Uterus (tissue), 4 donors: ENCODE data around the gene NOTCH4. TPM values are rescaled to one million over a fixed set of nuclear protein-coding genes. Genes with fewer than 3 reads are reported as not detected.
A peak's percentile ranks its signal among the peaks of the same experiment; 100 is the strongest.

Experiments used
- DNase-seq, 2 donors: peaks; one replicate each; pipeline ENCODE4 v3.0.0-alpha.2; 2019 to 2020
- H3K27ac ChIP-seq, 2 donors: fragments of 200-600 bp; sonication (generic); 1 replicate in 1 of 2; 2 replicates in 1 of 2; pipeline ENCODE4 v1.5.1; 2016 to 2018
- H3K27me3 ChIP-seq, 2 donors: fragments of 200-600 bp; sonication (generic); one replicate each; pipeline ENCODE4 v1.5.1; 2018 to 2019; ENCODE audit warnings: control low read depth in 1 of 2
- H3K36me3 ChIP-seq, 2 donors: fragments of 200-600 bp; sonication (generic); one replicate each; pipeline ENCODE4 v1.5.1; 2019; ENCODE audit warnings: control low read depth in 1 of 2
- H3K4me1 ChIP-seq, 2 donors: fragments of 200-600 bp; sonication (generic); one replicate each; pipeline ENCODE4 v1.5.1; 2018 to 2019; ENCODE audit warnings: control low read depth in 1 of 2
- H3K4me3 ChIP-seq, 2 donors: fragments of 200-600 bp; sonication (generic); 1 replicate in 1 of 2; 2 replicates in 1 of 2; pipeline ENCODE4 v1.5.1; 2018 to 2019; ENCODE audit warnings: mild to moderate bottlenecking in 1 of 2
- H3K9me3 ChIP-seq, 2 donors: fragments of 200-600 bp; sonication (generic); one replicate each; pipeline ENCODE4 v1.5.1; 2019; ENCODE audit warnings: control low read depth in 1 of 2
- POLR2A ChIP-seq, 2 donors: fragments of 450-650 bp; IDR thresholded peaks; one replicate each; pipeline ENCODE4 v1.6.1; 2016; ENCODE audit warnings: antibody characterized with exemption in 2 of 2, mild to moderate bottlenecking in 1 of 2, moderate library complexity in 1 of 2
- intact Hi-C: fragments of 100-400 bp; cut with DNase I; formaldehyde crosslinking; loops from one replicate; pipeline ENCODE4 v1.15.1; 2023; ENCODE audit warnings: low total_unique reads
- total RNA-seq, 4 donors: library from RNA; depleted of rRNA in 3 of 4; stranded (reverse); fragments of >200 nt in 3 of 4; gene quantifications; one replicate each; pipeline versions ENCODE4 v1.1.0 to v1.2.4, GENCODE V29; 2014 to 2023
- TF ChIP-seq, protein P1 (sequence below), 4 experiments: fragments of 200-600 bp in 2 of 4; fragments of 450-650 bp in 2 of 4; sonication (generic) in 2 of 4; IDR thresholded peaks; one replicate each; pipeline ENCODE4 v1.5.1; 2016 to 2019; ENCODE audit warnings: antibody characterized with exemption in 4 of 4, mild to moderate bottlenecking in 2 of 4, moderate library complexity in 1 of 4
- donor health status: DM: yes; HTN: yes; CAD: no.

NOTCH4 gene
- total RNA-seq, 4 donors from 2014 or later = 10.9 to 75.2 (median 28.6) TPM

DNA sequence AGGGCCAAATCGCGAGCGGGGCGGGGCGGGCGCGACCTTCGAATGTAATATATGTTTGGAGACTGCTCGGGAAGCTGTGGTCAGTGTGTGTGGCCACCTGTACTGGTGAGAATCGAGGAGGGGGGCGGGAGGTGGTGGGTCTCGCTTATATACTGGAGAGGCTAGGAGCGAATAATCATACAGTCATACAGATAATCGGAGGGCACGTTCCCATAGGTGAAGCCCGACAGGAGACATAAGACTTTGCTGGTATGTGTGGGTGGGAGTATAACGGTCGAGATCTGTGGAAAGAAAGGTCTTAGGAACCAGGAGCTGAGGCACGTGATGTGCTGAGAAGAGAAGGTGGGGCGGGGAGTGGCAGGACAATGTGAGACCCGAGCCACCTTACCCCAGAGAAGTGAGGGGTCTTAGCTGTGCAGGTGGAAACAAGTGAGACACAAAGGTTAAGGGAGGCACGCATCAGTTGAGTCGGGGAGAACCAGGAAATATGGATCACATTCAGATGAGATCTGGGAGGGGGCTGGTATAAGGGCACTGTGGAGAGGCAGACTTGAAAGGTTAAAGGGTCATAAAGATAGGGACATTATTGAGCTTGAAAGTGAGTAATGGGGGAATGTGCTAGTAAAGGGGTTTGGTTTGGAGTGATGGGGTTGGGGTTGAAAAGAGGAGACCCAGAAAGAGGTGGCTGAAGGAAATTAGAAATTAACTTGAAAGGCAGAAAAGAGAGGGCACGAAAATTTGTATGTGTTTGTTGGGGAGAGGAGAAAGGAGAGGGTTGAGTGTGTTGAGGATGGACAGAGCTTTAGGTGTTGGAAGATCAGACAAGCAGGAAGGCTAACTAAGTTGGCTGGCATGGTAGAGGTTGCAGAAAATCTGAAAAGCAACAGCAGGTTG, 45.1 kb downstream of the NOTCH4 start:
- Histone ChIP-seq H3K27ac (peak overlapping the region; percentile 96 to 98), H3K27me3 (no peaks in the 10 kb centered on the region), H3K4me1 (peaks cover 9 to 14% of the 10 kb centered on the region in 2 donors), H3K36me3 (no peaks in the 10 kb centered on the region), H3K4me3 (peak overlapping the region; percentile 67 to 84), H3K9me3 (no peaks in the 10 kb centered on the region)
- intact Hi-C loops = loop anchor here (10.0 kb wide), 1 partner anchor 54 kb away; the partner anchor contains the start of gene ATF6B
- DNase-seq = no peak
- TF ChIP-seq POLR2A (IDR thresholded peaks at IDR 0.05) = no peak
- TF ChIP-seq, protein P1, sequence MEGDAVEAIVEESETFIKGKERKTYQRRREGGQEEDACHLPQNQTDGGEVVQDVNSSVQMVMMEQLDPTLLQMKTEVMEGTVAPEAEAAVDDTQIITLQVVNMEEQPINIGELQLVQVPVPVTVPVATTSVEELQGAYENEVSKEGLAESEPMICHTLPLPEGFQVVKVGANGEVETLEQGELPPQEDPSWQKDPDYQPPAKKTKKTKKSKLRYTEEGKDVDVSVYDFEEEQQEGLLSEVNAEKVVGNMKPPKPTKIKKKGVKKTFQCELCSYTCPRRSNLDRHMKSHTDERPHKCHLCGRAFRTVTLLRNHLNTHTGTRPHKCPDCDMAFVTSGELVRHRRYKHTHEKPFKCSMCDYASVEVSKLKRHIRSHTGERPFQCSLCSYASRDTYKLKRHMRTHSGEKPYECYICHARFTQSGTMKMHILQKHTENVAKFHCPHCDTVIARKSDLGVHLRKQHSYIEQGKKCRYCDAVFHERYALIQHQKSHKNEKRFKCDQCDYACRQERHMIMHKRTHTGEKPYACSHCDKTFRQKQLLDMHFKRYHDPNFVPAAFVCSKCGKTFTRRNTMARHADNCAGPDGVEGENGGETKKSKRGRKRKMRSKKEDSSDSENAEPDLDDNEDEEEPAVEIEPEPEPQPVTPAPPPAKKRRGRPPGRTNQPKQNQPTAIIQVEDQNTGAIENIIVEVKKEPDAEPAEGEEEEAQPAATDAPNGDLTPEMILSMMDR (IDR thresholded peaks at IDR 0.05) = no peak

DNA sequence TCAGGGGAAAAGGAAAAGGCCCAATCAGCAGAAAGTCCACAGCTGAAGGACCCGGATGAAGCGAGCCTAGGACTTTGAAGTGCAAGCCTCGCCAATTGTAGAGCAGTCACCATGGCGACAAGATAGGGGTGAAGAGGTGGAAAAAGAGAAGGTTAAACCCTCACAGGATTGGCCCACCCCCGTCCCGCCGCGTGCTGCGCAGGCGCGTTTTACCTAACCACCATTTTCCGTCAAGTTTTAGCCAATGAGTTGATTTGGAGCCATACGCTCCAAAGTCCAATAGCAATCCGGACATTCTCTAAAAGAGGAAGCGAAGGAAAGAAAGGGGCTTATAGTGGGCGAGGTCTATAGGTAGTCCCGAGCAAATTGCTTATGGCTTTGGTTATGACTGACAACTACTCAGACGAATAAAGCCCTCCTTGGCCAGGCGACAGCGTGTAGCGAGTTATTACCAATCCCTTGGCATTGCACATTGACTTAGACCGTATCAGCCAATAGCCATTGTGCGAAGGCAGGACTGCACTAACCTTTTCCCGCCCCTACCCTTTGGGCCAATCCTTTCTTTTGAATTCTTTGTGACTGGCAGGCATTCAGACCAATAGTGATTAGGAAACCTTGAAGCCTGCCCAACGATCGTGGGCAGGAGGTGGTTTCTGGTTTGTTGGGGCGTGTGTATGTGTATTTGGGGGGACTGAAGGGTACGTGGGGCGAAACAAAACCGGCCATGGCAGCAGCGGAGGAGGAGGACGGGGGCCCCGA, 45.9 kb downstream of the NOTCH4 start, which contains the start of gene RNF5:
Gene RNF5, plus strand, starts transcription at position 618 of the 759 bp plus-strand sequence. Its CDS starts 107 bp downstream, at position 725.
- Histone ChIP-seq H3K9me3 (no peaks in the 10 kb centered on the region), H3K4me3 (peak within 1 kb of the TSS; percentile 84 to 99), H3K27me3 (no peaks in the 10 kb centered on the region), H3K27ac (peak within 1 kb of the TSS; percentile 96 to 98), H3K4me1 (peaks cover 9 to 14% of the 10 kb centered on the region in 2 donors), H3K36me3 (no peaks in the 10 kb centered on the region)
- TF ChIP-seq POLR2A (IDR thresholded peaks at IDR 0.05) = peak in 1 of 2 donors; percentile 37
- TF ChIP-seq, protein P1 (IDR thresholded peaks at IDR 0.05) = peak in 1 of 4 experiments; percentile 20
- intact Hi-C loops = loop anchor here (10.0 kb wide), 1 partner anchor 53 kb away; the partner anchor contains the start of gene ATF6B
- peak; percentile 95 to 99 for DNase-seq

DNA sequence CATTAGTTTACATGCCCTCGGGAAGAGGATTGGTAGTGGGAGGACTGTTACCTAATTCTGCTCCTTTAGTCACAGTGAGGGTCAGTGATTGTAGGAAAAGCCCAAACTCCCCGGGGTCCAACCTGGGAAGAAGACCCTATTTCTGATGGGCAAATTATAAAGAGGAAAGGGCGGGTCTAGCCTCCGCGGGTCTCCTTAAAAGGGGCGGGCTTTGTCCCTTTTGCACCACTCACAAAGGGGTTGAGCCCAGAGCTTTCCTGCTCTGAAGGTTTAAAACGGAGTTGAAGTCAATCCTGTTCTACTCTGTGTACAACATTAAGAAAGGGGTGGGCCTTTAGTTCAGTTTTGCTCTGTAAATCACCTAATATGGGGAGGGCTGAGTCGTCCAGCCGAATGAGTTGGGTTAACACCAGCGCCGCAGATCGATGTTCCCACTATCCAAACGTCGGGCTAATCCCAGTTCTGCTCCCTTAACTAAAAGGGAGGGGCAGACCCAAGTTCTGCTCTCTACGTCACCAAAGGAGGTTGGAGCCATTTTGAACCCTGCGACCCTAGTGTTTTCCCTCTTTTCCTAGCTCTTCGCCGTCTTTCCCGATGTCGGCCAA, 46.6 kb downstream of the NOTCH4 start:
- Histone ChIP-seq H3K9me3 (no peaks in the 10 kb centered on the region), H3K27ac (peak overlapping the region; percentile 96 to 98), H3K4me1 (peaks cover 9 to 14% of the 10 kb centered on the region in 2 donors), H3K27me3 (no peaks in the 10 kb centered on the region), H3K36me3 (no peaks in the 10 kb centered on the region), H3K4me3 (peak overlapping the region; percentile 84 to 99)
- DNase-seq = peak in 1 of 2 donors; percentile 56
- TF ChIP-seq, protein P1 (IDR thresholded peaks at IDR 0.05) = no peak
- TF ChIP-seq POLR2A (IDR thresholded peaks at IDR 0.05) = peak; percentile 24 to 63
- intact Hi-C loops = loop anchor here (10.0 kb wide), 1 partner anchor 52 kb away; the partner anchor contains the start of gene ATF6B

- H3K4me1 ChIP-seq = peaks cover 9 to 14% of the 10 kb centered on the region in 2 donors
- no peak for DNase-seq
- TF ChIP-seq, protein P1 (IDR thresholded peaks at IDR 0.05) = no peak
- no peak for TF ChIP-seq POLR2A (IDR thresholded peaks at IDR 0.05)
- intact Hi-C loops = loop anchor here (10.0 kb wide), 1 partner anchor 52 kb away; the partner anchor contains the start of gene ATF6B
- H3K9me3 ChIP-seq = no peaks in the 10 kb centered on the region
- H3K36me3 ChIP-seq = no peaks in the 10 kb centered on the region
- peak overlapping the region; percentile 84 to 99 for H3K4me3 ChIP-seq
- no peaks in the 10 kb centered on the region for H3K27me3 ChIP-seq
- peak overlapping the region; percentile 96 to 98 for H3K27ac ChIP-seq
Observed at GRCh38 chr6:32176476-32177182, 47.2 kb downstream of the NOTCH4 start.
